ENCODE results near the gene ATG3. TPM values are rescaled to one million over a fixed set of nuclear protein-coding genes. Genes with fewer than 3 reads are reported as not detected.

The ATG3 gene
- total RNA-seq, 1 experiment from 2014 or later, result 59.3 TPM

- no peak overlapping the region for H3K9ac ChIP-seq (ENCODE audit: extremely low read depth, insufficient read length, low read length)
- no peak overlapping the region for H3T11ph ChIP-seq (ENCODE audit: low read length)
- no peak overlapping the region for H2BK5ac ChIP-seq (ENCODE audit: insufficient read length, low read length)
- H3K79me2 ChIP-seq (ENCODE audit: insufficient read depth, low read length), result no peaks in the 10 kb centered on the region
- no peak overlapping the region for H3K56ac ChIP-seq (ENCODE audit: insufficient read length, low read depth, low read length)
- H3K27ac ChIP-seq (ENCODE audit: insufficient read length, low read depth, low read length), result no peak overlapping the region
- Mint-ChIP-seq H3K4me1 (peaks cover 4 to 7% of the 10 kb centered on the region in 2 experiments; a peak in 3 of 4 replicates), H3K36me3 (ENCODE audit: insufficient read depth in 1 of 3, low read depth in 3 of 3) (peaks cover 4 to 8% (median 5%) of the 10 kb centered on the region in 3 experiments; a peak in 6 of 7 replicates), H3K9me3 (peaks cover 8 to 11% of the 10 kb centered on the region in 2 experiments; a peak in 4 of 5 replicates), H3K27ac (no peak overlapping the region), H3K27me3 (ENCODE audit: low read depth) (no peaks in the 10 kb centered on the region; the same call in 1 of the 2 replicates), H3K4me3 (no peak overlapping the region)
- H2BK120ac ChIP-seq (ENCODE audit: low read depth, low read length, poor library complexity, severe bottlenecking), result no peak overlapping the region
- H3K14ac ChIP-seq (ENCODE audit: insufficient read depth, low read length), result no peak overlapping the region
- H4K5ac ChIP-seq (ENCODE audit: insufficient read length, low read depth, low read length), result no peak overlapping the region
- H2BK15ac ChIP-seq (ENCODE audit: low read depth, low read length), result no peak overlapping the region
- no CpG with 5 or more reads among the region's 3 CpGs for WGBS (ENCODE audit: extremely low coverage, insufficient read length, low lambda C conversion rate)
- DNase-seq, result no peak
- no peak overlapping the region for H2AFZ ChIP-seq (ENCODE audit: low read length)
- no peak overlapping the region for H2AK5ac ChIP-seq (ENCODE audit: insufficient read length, low read length)
- no peak overlapping the region for H3K23ac ChIP-seq (ENCODE audit: insufficient read length, low read depth, low read length)
- H3K27me3 ChIP-seq (ENCODE audit: insufficient read depth, low read length), result no peaks in the 10 kb centered on the region
- no peak overlapping the region for H4K91ac ChIP-seq (ENCODE audit: insufficient read length, low read depth, low read length)
- no peak for TF ChIP-seq CTCF (conservative IDR thresholded peaks at IDR 0.05)
- no peaks in the 10 kb centered on the region for H3K79me1 ChIP-seq (ENCODE audit: insufficient read depth, low read depth, low read length, poor library complexity, severe bottlenecking)
- H4K8ac ChIP-seq (replicated peaks; ENCODE audit: insufficient read length, low read depth, low read length), result no peak overlapping the region
- no peaks in the 10 kb centered on the region for H4K20me1 ChIP-seq (ENCODE audit: control insufficient read depth, insufficient read depth, insufficient read length)
- no peak overlapping the region for H2BK20ac ChIP-seq (ENCODE audit: low read depth, low read length, poor library complexity, severe bottlenecking)
- H3K9me3 ChIP-seq (ENCODE audit: control insufficient read depth, low read depth, low read length), result no peaks in the 10 kb centered on the region
- H3K23me2 ChIP-seq (ENCODE audit: insufficient read length, low read depth, low read length, poor library complexity, severe bottlenecking), result no peaks in the 10 kb centered on the region
- no peak overlapping the region for H2BK12ac ChIP-seq (ENCODE audit: insufficient read length, low read depth, low read length)
- H3K4me2 ChIP-seq (ENCODE audit: insufficient read depth, insufficient read length, low read length), result no peak overlapping the region
- no peak overlapping the region for H3K4ac ChIP-seq (ENCODE audit: low read depth, low read length)
- H3K18ac ChIP-seq (ENCODE audit: insufficient read length, low read depth, low read length), result no peak overlapping the region
- no peaks in the 10 kb centered on the region for H3K4me1 ChIP-seq (ENCODE audit: insufficient read depth, low read length)
These were observed 57.6 kb downstream of the ATG3 start for GRCh38 chr3:112504123-112504522.

Measured in H9 (cell line).